Hindlimb muscle (tissue), 1 donor: ENCODE results near the gene IFT81. TPM values are rescaled to one million over a fixed set of nuclear protein-coding genes. Genes with fewer than 3 reads are reported as not detected.
"Not testable (repeated sequence)": the region's sequence is repeated elsewhere in the genome, so short reads cannot be mapped to it uniquely, and the experiment has no call there.

ENCODE experiments used
- DNase-seq: peaks from one replicate; pipeline ENCODE4 v3.0.0-alpha.2; 2013
- polyA plus RNA-seq: library from polyadenylated mRNA; unstranded; fragments of 120-200 nt; gene quantifications from one replicate; pipeline ENCODE4 v1.2.1, GENCODE V29; 2013; ENCODE audit not compliant: insufficient read length

IFT81 gene
- polyA plus RNA-seq, 1 donor = 13.8 TPM

DNA sequence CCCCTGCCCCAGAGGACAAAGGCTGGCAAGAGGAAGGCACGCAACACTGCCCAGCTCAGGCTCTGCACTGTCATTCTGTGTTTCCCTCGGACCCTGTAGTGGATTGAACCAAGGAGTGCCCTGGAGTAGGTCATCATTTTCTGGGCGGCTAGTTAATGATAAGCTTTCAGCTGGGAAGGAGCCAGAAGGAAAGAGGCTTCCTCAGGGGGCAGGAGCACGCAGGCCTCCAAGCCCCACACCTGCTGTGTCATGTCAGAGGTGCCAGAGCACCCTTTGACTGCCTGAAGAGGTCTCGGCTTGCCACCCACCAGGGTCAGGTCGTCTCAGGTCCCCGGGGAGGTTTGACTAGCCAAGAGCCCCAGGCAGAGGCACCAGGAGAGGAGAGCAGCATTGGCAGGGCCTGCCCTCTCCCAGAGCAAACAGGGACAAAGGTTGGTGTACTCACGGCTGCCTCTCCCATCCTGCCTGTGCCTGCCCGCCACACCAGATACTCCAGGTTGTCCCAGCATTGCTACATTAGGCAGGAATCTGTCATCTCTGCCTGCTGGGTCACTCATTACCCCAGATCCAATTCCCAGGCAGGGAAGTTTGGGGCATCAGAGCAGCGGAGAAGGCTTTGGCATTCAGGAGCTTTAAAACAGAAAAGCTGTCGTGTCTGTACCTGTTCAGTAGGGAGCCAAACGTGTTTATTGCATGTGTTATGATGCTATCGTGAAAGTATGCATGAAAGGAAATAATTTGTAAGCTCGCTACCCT lies 123.4 kb downstream of the IFT81 start:
- DNase-seq = no peak

DNA sequence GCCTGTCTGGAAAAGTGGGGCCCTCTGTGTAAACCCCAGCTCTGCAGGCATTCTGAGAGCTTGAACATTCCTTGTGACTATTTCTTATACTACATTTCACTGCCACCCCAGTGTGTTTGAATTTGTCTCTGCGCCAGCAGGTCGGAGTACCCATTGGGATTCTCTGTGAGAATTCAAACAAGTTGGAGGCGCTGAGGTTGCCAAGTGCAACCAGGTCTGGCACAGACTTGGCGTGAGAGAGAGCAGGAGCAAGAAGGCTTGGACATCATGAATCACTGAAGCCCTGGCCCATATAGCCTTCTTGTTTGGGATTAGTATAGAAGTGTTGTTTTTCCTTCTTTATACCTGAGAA lies 123.9 kb downstream of the IFT81 start:
- no peak for DNase-seq

DNA sequence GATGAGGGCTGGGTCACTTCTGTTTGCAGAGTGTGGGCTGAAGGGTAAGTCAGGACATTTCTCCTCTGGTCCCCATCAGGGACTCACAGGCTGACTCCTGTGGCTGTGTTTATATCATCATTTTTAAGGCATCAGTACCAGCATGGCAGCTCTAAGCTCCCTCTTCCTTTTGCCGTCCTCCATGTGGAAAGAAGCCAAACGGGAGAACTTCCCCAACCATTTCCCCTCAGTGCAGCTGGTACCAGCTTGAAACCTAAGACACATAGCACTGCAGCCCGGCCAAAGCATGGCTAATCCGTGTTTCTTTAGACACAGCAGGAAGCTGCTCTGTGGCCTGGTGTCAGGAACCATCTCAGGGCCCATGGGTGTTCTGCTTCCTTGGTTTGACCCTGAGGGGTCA lies 124.9 kb downstream of the IFT81 start:
- no peak for DNase-seq

DNA sequence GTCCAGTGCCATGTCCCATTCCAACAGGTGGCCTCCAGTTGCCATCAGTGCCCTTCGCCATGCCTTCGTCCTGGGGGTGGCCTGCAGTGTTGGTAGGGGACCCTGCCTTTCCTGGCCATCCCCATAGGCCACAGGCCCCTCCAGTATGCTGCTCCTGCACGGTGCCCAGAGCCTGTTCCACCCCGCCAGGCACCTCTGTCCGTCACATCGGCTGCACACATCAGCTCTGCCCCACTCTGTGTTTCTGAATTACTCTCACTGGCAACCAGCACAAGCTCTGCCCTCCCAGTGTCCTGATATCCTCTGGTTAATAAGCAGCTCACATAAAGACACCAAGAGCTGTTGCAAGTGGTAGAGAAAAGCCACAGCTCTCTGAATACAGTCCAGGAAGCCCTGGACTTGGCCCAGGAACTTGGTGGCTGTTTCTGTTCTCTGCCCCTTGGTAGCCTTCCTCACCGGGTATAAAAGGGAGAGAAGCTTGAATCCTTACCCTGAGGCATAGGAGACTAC lies 125.6 kb downstream of the IFT81 start:
- DNase-seq = no peak

DNA sequence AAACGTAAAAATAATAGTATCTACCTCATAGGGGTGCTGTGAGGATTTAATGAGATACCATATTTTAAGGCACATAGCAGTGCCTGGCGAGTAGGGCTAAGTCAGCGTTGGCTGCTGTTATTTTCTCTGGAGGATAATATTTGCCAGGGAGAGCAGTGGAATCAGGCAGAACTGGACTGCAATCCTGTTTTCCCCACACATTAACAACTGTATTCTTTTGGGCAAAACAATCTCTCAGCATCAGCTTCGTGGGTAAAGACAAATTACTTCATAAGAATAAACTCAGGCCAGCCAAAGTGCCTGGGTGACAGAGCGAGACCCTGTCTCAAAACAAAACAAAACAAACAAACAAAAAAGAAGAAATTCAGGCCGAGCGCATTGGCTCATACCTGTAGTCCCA lies 127.2 kb downstream of the IFT81 start:
- DNase-seq = no peak

DNA sequence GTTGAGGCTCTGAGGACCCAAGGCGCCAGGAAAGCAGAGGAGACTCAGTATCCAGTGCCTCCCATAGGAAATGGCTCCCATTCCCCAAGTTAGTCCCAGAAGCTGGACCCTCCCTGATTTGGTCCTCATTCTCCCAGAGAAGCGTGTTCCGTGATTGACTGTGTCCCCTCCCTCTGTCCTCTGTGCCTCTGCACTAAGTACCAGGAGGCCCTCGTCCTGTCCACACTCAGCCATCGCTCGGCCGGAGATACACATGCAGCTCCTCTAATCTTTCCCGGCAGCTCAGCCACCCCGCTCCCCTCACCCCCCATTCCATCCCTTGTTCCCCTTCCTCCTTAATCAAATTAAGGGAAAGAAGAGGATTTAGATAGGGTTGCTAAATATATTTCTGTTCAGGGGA lies 128.6 kb downstream of the IFT81 start:
- DNase-seq = no peak

DNA sequence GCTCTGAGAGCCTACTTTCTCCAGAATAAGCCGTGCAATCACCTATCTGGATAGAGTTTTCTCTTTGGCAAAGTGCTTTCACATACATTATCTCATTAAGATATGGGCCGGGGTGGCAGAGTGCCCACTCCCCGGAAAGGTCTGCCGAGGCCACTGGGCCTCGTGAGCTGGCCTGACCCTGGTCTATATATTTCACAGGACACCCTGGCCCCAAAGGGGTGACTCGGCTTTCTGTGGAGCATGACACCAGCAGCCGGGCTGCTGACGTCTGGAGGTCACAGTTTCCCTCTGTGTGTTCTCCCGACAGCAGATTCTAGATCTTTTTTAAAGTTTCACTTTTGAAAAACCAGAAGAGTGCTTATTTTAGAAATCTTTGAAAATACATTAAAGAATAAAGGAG lies 129.0 kb downstream of the IFT81 start:
- peak; percentile 54 for DNase-seq

DNA sequence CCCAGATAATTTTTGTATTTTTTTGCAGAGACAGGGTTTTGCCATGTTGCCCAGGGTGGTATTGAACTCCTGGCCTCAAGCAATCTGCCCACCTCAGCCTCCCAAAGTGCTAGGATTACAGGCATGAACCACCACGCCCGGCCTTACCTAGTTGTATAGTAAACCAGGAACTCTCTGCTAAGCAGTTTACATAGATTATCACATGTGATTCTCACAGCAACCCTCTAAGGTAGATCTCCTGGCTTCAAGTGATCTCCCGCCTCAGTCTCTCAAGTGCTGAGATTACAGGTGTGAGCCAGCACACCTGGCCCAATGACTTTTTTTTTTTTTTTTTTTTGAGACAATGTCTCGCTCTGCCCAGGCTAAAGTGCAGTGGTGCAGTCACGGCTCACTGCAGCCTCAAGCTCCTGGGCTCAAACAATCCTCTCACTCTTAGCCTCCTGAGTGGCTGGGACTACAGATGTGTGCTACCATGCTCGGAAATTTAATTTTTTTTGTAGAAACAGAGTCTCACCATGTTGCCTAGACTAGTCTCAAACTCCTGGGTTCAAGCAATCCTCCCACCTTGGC lies 130.9 kb downstream of the IFT81 start:
- no peak for DNase-seq

DNA sequence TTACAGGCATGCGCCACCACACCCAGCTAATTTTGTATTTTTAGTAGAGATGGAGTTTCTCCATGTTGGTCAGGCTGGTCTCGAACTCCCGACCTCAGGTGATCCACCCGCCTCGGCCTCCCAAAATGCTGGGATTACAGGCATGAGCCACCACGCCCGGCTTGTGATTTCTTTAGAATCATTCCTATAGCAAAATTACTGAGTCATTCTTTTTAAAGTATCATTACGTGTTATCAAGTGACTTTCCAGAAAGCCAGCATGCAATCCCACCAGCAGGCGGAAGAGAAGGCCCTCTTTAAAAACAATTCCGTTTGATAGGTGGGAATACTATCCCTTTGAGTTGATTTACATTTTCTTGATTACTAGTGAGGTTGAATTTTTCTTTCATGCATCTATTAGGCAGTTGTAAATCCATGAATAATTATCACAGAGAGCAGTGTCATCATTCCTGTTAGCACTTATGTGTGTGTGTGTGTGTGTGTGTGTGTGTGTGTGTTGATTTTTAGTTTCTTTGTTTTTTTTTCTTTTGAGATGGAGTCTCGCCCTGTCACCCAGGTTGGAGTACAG lies 131.8 kb downstream of the IFT81 start:
- not testable (repeated sequence) for DNase-seq

DNA sequence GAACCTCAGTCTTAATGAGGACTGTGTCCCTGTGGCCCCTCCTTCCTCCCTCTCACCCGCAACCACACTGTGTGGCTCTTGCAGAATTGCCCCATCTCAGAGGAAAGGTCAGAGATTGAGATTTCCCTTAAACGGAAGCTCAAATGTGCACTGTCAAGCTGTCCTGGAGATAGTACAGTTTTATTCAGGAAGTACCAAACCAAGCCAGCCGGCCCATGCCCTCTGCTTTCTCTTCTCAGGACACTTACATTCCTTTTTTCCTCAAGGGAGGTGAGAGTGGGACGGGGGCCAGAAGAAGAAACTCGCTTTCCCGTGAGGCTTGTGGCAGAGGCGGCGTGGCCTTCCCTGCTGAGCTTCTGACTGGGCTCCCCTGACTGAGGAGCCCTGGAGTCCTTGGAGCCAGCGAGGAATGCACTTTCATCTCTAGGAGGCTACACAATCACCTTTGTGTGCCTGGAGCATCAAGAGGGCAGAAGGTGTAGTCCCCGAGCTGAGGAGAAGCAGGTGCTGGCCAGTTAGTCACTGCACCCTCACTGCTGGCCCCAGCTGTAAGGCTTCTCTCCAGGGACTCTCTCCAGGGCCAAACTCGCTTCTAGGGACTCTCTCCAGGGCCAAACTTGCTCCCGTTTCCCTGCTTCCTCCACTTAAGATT lies 132.7 kb downstream of the IFT81 start:
- DNase-seq = no peak

DNA sequence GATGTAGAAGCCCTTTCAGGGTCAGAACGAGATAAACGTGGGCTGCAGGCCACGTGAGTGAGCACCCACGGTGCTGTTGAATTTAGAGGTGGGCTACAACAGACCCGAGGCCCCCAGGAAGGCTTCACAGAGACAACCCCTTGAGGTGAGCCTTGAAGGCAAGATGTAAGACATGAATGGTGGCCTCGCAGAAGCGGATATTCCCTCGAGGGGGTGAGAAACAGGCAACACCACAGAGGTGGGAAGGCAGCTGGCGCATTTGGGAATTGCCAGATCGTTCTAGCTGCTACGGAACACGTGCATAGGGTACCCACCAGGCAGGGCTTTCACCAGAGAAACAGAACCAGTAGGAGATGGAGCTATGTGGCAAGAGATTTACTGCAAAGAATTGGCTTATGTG lies 134.3 kb downstream of the IFT81 start:
- no peak for DNase-seq

DNA sequence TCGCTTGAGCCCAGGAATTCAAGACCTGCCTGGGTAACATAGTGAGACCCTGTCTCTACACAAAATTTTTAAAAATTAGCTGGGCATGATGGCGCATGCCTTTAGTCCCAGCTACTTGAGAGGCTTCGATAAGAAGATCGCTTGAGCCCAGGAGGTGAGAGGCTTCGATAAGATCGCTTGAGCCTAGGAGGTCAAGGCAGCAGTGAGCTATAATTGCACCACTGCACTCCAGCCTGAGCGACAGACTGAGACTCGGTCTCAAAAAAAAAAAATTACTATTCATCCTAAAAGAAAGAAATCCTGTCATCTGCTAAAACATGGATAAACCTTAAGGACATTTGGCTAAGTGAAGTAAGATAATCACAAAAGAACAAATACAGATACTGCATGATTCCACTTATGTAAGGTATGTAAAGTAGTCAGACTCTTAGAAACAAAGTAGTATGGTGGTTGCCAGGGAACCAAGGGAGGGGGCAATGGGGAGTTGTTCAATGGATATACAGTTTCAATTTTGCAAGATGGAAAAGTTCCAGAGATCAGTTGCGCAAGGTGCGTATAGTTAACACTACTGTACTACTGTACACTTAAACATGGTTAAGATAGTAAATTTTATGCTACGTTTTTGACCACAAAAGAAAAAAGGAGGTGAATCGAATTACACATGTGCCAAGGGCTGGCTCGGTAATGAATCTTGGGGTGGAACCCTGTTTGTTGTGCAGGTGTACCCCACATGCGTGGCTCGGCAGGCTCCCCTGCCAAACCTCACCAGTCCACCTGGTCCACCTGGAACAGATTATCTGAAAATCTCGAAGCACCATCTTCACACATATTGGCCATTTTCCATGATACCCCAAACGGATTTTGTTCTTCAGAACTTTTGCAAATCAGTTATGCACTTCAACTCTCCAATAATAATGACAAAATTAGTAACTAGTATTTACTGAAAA lies 138.6 kb downstream of the IFT81 start:
- DNase-seq = no peak

DNA sequence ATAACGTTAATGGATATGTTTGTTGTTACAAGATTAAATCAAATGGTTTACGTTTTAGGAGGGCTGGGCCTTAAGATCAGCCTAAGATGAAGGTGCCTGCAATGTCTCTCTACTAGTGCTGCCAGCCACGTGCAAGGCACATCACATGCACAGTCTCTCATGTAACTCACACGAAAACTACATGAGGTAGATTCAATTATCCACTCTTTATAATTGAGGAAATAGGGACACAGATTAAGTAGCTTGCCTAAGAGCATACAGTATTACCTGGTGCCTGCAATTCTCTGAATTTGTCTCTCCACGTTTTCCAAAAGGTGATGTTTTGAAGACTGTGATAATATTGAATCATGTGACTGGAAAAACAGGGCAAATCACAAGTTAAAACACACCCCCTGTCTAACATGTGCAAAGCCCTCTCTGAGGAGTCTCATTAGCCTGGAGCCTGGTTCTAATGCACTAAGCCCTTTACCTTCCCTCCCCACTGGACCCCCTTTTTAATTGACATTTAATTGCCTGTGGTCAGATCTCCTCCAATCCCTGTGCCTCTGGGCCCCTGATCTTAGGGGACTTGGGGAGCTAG lies 142.3 kb downstream of the IFT81 start:
- DNase-seq = no peak

DNA sequence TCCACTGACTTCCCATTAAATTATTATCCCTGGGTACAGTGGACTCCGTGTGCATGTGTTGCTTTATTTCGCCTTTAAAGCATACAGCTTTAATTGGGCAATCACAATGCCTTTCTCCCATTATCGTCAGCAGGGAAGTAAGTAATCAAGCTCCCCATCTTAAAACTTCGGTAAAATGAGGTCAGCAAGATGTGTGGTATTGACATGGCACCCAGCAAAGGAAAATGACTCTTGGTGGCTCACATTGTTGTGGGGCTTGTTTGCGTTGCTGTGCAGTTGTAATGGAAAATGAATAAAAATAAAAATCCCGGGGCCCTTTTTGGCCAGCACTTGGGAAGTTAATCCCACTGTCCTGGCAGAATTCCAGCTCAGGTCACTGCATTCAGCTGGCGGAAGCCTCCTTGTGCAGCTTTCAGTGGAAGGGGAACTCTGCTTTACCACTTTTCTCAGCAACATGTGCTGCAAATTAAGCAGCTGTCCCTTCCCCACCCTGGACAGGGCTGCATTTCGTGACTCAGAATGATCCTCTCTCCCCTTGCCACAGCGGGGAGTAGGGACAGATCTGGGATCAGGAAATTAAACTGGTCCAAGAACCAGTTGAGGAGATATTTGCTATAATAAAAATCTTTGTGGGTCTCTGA lies 142.9 kb downstream of the IFT81 start:
- DNase-seq = peak; percentile 90

Other genes starting within 250 kb of the IFT81 start
- 20.5 TPM for gene GLTP, start 243.8 kb upstream of the IFT81 start, polyA plus RNA-seq
- 25.3 TPM for gene TCHP, start 224.1 kb upstream of the IFT81 start, polyA plus RNA-seq
- gene GIT2, start 128.0 kb upstream of the IFT81 start, polyA plus RNA-seq = 57.8 TPM
- 53.3 TPM for gene ANKRD13A, start 124.9 kb upstream of the IFT81 start, polyA plus RNA-seq
- 33.7 TPM for gene C12orf76, start 75.8 kb upstream of the IFT81 start, polyA plus RNA-seq
- gene ATP2A2, start 156.9 kb downstream of the IFT81 start, polyA plus RNA-seq = 587 TPM